Esophagus squamous epithelium (tissue), 4 donors: ENCODE results near the gene PNPLA8.

Experiments used
- POLR2A ChIP-seq, 4 donors: fragments of 450-650 bp; IDR thresholded peaks; one replicate each; pipeline ENCODE4 v1.6.1; 2017; ENCODE audit warnings: antibody characterized with exemption in 4 of 4, mild to moderate bottlenecking in 4 of 4, moderate library complexity in 3 of 4
- TF ChIP-seq, protein P1 (sequence below), 6 experiments: fragments of 450-650 bp in 4 of 6; fragments of 200-600 bp in 2 of 6; sonication (generic) in 2 of 6; IDR thresholded peaks; one replicate each; pipeline ENCODE4 v1.5.1; 2016 to 2019; ENCODE audit warnings: antibody characterized with exemption in 6 of 6, mild to moderate bottlenecking in 4 of 6, moderate library complexity in 4 of 6

DNA sequence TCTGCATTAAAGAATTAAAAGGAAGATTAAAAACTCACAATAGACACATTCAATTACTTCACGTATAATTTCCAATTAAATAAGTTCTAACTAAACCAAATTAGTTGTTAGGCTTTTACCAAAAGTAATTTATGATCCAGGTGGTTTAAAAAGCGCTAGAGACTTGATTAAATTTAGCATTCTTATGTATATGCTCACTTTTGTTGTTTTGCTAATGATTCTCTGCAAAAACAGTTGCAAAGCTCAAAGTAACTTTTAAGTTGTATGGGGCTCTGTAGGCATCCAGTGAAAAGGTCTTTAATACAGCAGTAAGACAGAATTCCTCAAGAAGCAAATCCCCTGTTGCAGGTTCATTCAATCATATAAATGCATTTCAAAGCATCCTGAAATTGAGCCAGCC is 15.5 kb upstream of the PNPLA8 start:
- TF ChIP-seq, protein P1, sequence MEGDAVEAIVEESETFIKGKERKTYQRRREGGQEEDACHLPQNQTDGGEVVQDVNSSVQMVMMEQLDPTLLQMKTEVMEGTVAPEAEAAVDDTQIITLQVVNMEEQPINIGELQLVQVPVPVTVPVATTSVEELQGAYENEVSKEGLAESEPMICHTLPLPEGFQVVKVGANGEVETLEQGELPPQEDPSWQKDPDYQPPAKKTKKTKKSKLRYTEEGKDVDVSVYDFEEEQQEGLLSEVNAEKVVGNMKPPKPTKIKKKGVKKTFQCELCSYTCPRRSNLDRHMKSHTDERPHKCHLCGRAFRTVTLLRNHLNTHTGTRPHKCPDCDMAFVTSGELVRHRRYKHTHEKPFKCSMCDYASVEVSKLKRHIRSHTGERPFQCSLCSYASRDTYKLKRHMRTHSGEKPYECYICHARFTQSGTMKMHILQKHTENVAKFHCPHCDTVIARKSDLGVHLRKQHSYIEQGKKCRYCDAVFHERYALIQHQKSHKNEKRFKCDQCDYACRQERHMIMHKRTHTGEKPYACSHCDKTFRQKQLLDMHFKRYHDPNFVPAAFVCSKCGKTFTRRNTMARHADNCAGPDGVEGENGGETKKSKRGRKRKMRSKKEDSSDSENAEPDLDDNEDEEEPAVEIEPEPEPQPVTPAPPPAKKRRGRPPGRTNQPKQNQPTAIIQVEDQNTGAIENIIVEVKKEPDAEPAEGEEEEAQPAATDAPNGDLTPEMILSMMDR (IDR thresholded peaks at IDR 0.05), result no peak
- TF ChIP-seq POLR2A (IDR thresholded peaks at IDR 0.05), result no peak
